HuH-7 (cell line): ENCODE data around the gene SLC13A3.

Experiments
- DNase-seq: peaks from one replicate; pipeline ENCODE4 v3.0.0; 2011; ENCODE audit warnings: low spot score

Gene SLC13A3

GRCh38 chr20:46652699-46653098 lies 1.4 kb upstream of the SLC13A3 start:
- no peak for DNase-seq

GRCh38 chr20:46650575-46651090 lies 626 bp downstream of the SLC13A3 start:
- no peak for DNase-seq

GRCh38 chr20:46649965-46650542 lies 1.2 kb downstream of the SLC13A3 start:
- DNase-seq, result no peak

GRCh38 chr20:46649650-46649949 lies 1.7 kb downstream of the SLC13A3 start:
- no peak for DNase-seq

GRCh38 chr20:46648903-46649649 lies 2.2 kb downstream of the SLC13A3 start:
- DNase-seq, result no peak

- DNase-seq, result no peak
These were observed 3.8 kb downstream of the SLC13A3 start for GRCh38 chr20:46647469-46647868.

- DNase-seq, result no peak
These were observed 4.4 kb downstream of the SLC13A3 start for GRCh38 chr20:46646659-46647380.

GRCh38 chr20:46646122-46646521 lies 5.1 kb downstream of the SLC13A3 start:
- DNase-seq, result no peak

GRCh38 chr20:46644733-46645132 lies 6.5 kb downstream of the SLC13A3 start:
- DNase-seq, result no peak

- no peak for DNase-seq
These were observed 7.1 kb downstream of the SLC13A3 start for GRCh38 chr20:46644160-46644559.

- DNase-seq, result no peak
These were observed 8.3 kb downstream of the SLC13A3 start for GRCh38 chr20:46642969-46643343.

GRCh38 chr20:46642265-46642968 lies 8.8 kb downstream of the SLC13A3 start:
- DNase-seq, result no peak

GRCh38 chr20:46641424-46641823 lies 9.8 kb downstream of the SLC13A3 start:
- no peak for DNase-seq

GRCh38 chr20:46640536-46641311 lies 10.5 kb downstream of the SLC13A3 start:
- DNase-seq, result no peak

GRCh38 chr20:46640044-46640443 lies 11.2 kb downstream of the SLC13A3 start:
- no peak for DNase-seq

- no peak for DNase-seq
These were observed 11.7 kb downstream of the SLC13A3 start for GRCh38 chr20:46639587-46639986.

GRCh38 chr20:46638898-46639274 lies 12.4 kb downstream of the SLC13A3 start:
- no peak for DNase-seq

- no peak for DNase-seq
These were observed 12.9 kb downstream of the SLC13A3 start for GRCh38 chr20:46638134-46638897.

GRCh38 chr20:46637427-46638133 lies 13.7 kb downstream of the SLC13A3 start:
- no peak for DNase-seq

- DNase-seq, result no peak
These were observed 14.2 kb downstream of the SLC13A3 start for GRCh38 chr20:46637020-46637419.
